ENCODE results near the gene EPB41L4B.
"Not testable (repeated sequence)": the region's sequence is repeated elsewhere in the genome, so short reads cannot be mapped to it uniquely, and the experiment has no call there.

Gene EPB41L4B

DNA sequence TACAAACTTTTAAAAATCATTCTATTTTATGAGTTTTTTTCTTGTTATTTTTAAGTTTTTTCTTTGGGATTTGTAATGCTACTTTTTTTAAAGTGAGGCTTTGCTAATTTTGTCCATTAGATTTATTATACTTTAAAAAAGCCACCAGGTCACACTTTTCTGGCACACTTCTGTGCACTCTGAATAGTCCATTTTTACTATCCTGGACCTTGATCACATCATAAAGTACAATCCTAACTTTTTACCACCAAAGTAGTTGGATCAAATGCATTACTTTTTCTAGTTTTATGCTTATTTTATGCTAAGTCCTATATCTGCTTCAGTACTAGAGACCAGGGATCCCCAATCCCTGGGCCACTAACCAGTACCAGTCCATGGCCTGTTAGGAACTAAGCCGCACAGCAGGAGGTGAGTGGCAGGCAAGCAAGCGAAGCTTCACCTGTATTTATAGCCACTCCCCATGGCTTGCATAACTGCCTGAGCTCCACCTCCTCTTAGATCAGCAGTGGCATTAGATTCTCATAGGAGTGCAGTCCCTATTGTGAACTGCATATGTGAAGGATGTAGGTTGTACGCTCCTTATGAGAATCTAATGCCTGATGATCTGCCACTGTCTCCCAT, 169.8 kb downstream of the EPB41L4B start:
- no peak for DNase-seq

DNA sequence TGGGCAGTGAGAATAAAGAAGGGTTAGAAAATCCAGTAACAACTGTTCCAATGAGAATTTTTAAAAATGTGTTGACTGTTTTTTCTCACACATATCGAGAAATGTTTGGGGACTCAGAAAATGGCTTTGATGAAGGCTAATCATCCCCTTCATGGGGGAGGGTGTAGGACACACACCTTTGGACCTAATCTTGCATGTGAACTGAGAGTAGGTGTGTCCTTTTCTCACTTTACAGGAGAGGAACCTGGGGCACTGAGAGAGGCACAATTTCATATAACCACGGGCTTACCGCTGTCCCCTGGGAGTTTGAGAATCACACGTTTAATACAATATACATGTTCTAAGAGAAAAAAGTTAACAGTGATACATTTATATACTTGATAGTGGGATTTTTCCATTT, 171.1 kb downstream of the EPB41L4B start:
- no peak for DNase-seq

DNA sequence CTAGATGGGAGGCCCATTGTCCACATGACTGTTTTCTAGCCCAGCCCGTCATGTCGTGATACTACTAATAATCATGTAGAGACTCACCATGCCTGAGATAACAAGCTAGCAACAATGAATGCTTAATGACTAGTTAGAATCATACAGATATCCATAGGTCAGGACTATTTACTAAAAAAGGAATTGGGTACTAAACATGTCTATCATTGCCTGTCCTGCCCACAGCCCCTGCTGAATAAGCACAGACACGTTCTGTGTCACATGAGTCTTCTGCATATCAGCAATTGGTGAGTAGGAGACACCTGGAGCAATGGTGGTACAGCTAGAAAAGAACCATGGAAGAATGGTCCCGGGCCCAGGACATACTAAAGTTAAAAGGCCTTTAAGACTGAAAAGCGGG, 171.8 kb downstream of the EPB41L4B start:
- DNase-seq = no peak

- no peak for DNase-seq
Observed at GRCh38 chr9:109145051-109145450, 175.8 kb downstream of the EPB41L4B start.

GRCh38 chr9:109143881-109144562, 176.8 kb downstream of the EPB41L4B start:
- DNase-seq = no peak

DNA sequence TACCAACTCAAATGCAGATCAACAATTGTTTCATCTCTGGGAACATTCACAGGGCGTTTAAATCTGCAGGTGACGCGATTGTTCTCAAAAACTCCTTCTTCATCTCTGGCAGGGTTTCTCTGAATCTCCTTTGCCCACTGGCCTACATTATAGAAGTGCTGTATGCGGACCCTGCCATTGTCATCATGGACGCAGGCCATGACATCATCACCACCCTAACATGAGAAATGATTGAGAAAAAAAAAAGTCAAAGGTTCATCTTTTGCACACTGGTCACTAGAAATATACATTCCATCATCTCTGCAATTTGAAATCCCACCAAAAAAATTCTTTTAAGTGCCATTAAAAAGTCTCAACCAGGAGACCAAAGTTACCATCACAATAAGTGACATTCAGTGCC, 179.5 kb downstream of the EPB41L4B start:
- no peak for DNase-seq

DNA sequence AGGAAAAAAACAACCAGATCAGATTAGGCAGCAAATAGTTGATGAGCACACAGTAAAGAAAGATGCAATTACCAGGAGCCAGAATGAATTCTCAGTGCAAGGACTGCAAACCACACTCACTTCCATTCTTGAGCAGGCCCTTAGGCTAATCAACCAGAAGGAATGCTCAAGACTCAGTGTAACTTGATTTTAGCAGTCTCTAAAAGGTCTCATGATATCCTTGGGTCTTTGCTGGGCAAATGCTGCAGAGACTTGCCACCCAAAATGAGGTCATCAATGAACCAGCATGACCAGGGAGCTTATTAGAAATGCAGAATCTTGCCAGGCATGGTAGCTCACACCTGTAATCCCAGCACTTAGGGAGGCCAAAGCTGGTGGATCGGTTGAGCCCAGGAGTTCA, 181.0 kb downstream of the EPB41L4B start:
- DNase-seq = no peak

DNA sequence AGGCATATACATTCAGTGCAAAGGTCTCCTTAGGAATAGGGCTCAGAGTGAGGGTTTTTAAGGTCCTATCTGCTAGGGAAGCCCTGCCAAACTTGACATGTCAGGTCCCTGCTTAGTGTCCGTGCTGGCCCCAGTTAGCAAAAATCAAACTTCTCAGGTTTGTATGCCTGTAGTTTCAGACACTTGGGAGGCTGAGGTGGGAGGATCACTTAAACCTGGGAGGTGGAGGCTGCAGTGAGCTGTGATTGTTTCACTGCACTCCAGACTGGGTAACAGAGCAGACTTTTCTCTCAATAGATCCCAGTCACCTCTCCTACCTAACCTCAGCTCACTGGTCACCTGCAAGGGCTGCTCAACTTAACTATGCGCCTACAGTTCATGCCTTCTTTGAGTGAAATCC, 182.4 kb downstream of the EPB41L4B start:
- no peak for DNase-seq

- DNase-seq = no peak
Observed at GRCh38 chr9:109134167-109134578, 186.7 kb downstream of the EPB41L4B start.

DNA sequence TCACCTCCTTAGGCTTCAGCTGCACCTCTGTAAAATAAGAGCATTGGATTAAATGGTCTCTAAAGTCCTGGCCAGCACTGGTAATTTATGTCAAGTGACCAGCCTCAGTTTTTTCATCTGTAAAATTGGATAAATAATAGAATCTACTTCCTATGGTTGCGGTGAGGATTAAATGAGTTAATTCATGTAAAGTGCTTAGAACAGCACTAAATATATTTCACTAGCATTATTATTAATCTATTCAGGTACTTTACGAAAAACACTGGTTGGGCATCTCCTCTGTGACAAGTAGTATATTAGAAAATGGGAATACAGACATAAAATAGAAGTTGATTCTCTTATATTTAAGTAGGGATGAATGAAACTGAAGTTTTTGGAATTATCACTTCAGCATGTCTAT, 187.3 kb downstream of the EPB41L4B start:
- no peak for DNase-seq

- DNase-seq = no peak
Observed at GRCh38 chr9:109132567-109133021, 188.3 kb downstream of the EPB41L4B start.

DNA sequence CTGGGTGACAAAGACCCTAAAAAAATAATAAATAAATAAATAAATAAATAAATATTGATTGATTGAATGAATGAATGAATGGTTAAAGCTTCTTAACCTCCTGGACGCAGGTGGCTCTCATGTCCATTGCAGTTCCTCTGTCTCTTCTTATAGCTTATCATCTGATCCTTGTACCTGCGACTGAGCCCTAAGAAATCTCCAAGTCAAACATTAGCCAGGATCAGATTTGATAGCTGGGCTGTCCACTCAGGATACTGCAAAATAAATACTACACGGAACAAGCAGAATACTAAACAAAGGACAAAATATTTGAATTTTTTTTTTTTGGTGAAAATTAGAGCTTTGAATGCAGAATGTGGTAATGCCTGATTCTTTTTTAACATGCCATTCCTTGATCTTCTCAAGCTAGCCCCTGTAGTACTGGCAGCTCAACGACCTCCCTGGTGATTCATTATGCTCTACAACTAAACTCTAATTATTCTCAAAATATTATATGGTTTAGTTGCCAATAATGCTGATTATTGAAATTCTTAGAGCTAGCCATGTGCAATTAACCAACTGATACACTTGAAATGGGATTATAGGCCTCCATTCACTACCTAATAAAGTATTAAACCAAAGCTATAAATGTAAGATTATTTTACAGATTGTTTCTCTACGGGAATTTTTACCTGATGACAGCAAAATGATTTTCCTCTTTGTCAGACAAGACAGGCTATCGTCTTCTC, 191.2 kb downstream of the EPB41L4B start:
- no peak for DNase-seq

- not testable (repeated sequence) for DNase-seq
Observed at GRCh38 chr9:109126671-109127070, 194.2 kb downstream of the EPB41L4B start.

DNA sequence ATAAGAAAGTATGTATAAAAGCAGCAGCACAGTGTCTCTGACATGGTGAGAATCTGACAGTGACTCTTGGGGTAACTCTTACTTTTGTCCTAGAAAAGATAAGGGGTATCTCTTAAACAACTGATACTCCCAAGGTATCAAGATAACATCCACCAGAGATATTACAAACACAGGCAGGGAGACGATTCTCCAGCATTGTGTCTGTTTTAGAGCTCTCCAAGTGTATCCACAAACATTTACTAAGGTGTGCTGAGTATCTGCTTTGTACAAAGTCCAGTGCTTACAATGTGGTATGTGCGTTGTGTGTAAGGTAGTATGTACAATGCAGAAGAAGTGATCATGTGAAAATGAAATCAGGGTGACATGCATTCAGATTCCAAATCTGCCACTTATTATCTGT, 196.7 kb downstream of the EPB41L4B start:
- DNase-seq = no peak

GRCh38 chr9:109122726-109123621, 197.9 kb downstream of the EPB41L4B start:
- no peak for DNase-seq

All from NCI-H1105 (cell line).